Glutamatergic neuron (in vitro differentiated cells): ENCODE results near the gene PRR19. TPM values are rescaled to one million over a fixed set of nuclear protein-coding genes. Genes with fewer than 3 reads are reported as not detected.
A peak's percentile ranks its signal among the peaks of the same experiment; 100 is the strongest.
"Not testable (repeated sequence)": the region's sequence is repeated elsewhere in the genome, so short reads cannot be mapped to it uniquely, and the experiment has no call there.

ENCODE experiments used
- DNase-seq: peaks from one replicate; pipeline ENCODE4 v3.0.0; 2022
- H3K27ac Mint-ChIP-seq: one replicate; pipeline ENCODE4 v1.8.0; 2020; ENCODE audit warnings: mild to moderate bottlenecking, mixed read lengths, inconsistent platforms; ENCODE audit not compliant: unreplicated experiment
- H3K27me3 Mint-ChIP-seq: one replicate; pipeline ENCODE4 v1.8.0; 2020; ENCODE audit warnings: mild to moderate bottlenecking, moderate library complexity, mixed read lengths, inconsistent platforms; ENCODE audit not compliant: unreplicated experiment
- H3K36me3 Mint-ChIP-seq: one replicate; pipeline ENCODE4 v1.8.0; 2020; ENCODE audit warnings: mild to moderate bottlenecking, mixed read lengths, inconsistent platforms; ENCODE audit not compliant: unreplicated experiment
- H3K4me1 Mint-ChIP-seq: one replicate; pipeline ENCODE4 v1.8.0; 2020; ENCODE audit warnings: mild to moderate bottlenecking, low read depth, mixed read lengths, inconsistent platforms; ENCODE audit not compliant: unreplicated experiment
- H3K4me3 Mint-ChIP-seq: one replicate; pipeline ENCODE4 v1.8.0; 2020; ENCODE audit warnings: mild to moderate bottlenecking, mixed read lengths, inconsistent platforms; ENCODE audit not compliant: unreplicated experiment
- H3K9me3 Mint-ChIP-seq: one replicate; pipeline ENCODE4 v1.8.0; 2020; ENCODE audit warnings: mild to moderate bottlenecking, moderate library complexity, mixed read lengths, inconsistent platforms; ENCODE audit not compliant: unreplicated experiment
- total RNA-seq: library from RNA; stranded (reverse); fragmentation: NEBNext Ultra II Directional; extraction: Animal tissue kit (Norgen Biotek cat#: 25700); gene quantifications from one replicate; pipeline ENCODE4 v1.2.1, GENCODE V29; 2021; ENCODE audit not compliant: unreplicated experiment
- TF ChIP-seq, protein P1 (sequence below): fragments of 200-600 bp; sonication (generic); IDR thresholded peaks from one replicate; pipeline ENCODE4 v1.5.0; 2021; ENCODE audit not compliant: partially characterized antibody, unreplicated experiment

Gene PRR19
- total RNA-seq, 1 donor from 2014 or later, result 1.6 TPM

DNA sequence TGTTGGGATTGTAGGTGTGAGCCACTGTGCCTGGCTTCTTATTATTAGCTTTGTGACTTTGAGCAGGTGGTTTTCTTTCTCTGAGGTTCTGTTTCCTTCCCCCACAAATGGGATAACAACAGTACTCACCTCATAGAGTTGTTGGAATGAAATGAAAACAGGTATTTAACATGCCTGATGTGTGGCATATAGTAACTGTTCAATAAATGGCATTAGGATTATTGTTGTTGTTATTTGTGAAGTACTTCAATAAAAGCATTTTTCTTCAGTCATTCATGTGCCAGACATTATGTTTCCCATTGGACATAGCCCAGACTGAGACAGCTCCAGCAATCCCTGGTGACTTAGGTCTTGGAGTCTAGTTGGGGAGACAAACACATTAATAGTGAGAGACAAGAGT lies 25.0 kb downstream of the PRR19 start:
- DNase-seq, result no peak
- Mint-ChIP-seq H3K36me3 (no peaks in the 10 kb centered on the region), H3K4me1 (peaks cover 33% of the 10 kb centered on the region), H3K4me3 (peak overlapping the region; percentile 83), H3K27ac (no peak overlapping the region), H3K27me3 (peaks cover 8% of the 10 kb centered on the region), H3K9me3 (peaks cover 15% of the 10 kb centered on the region)
- TF ChIP-seq, protein P1, sequence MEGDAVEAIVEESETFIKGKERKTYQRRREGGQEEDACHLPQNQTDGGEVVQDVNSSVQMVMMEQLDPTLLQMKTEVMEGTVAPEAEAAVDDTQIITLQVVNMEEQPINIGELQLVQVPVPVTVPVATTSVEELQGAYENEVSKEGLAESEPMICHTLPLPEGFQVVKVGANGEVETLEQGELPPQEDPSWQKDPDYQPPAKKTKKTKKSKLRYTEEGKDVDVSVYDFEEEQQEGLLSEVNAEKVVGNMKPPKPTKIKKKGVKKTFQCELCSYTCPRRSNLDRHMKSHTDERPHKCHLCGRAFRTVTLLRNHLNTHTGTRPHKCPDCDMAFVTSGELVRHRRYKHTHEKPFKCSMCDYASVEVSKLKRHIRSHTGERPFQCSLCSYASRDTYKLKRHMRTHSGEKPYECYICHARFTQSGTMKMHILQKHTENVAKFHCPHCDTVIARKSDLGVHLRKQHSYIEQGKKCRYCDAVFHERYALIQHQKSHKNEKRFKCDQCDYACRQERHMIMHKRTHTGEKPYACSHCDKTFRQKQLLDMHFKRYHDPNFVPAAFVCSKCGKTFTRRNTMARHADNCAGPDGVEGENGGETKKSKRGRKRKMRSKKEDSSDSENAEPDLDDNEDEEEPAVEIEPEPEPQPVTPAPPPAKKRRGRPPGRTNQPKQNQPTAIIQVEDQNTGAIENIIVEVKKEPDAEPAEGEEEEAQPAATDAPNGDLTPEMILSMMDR, result no peak

DNA sequence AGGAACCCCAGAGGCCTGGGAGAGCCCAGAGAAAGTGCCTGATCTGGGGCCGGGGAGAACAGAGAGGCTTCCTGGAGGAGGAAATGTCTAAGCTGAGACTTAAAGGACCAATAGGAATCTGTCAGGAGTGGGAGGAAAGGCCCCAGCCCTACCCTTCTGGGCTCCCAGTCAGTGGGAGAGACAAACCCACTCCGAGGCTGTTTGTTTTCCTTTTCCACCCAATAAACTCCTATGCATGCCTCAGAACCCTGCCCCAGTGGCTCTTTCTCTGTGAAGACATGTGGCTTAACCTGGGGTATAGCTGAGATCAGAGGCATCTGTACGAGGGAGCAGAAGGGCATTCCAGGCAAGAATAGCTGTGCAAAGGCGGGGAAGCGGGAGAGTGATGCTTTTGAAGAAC lies 25.4 kb downstream of the PRR19 start:
- peaks cover 8% of the 10 kb centered on the region for H3K27me3 Mint-ChIP-seq
- H3K27ac Mint-ChIP-seq, result peak overlapping the region; percentile 52
- no peaks in the 10 kb centered on the region for H3K36me3 Mint-ChIP-seq
- TF ChIP-seq, protein P1, result no peak
- peaks cover 15% of the 10 kb centered on the region for H3K9me3 Mint-ChIP-seq
- peak overlapping the region; percentile 83 for H3K4me3 Mint-ChIP-seq
- H3K4me1 Mint-ChIP-seq, result peaks cover 33% of the 10 kb centered on the region
- no peak for DNase-seq

DNA sequence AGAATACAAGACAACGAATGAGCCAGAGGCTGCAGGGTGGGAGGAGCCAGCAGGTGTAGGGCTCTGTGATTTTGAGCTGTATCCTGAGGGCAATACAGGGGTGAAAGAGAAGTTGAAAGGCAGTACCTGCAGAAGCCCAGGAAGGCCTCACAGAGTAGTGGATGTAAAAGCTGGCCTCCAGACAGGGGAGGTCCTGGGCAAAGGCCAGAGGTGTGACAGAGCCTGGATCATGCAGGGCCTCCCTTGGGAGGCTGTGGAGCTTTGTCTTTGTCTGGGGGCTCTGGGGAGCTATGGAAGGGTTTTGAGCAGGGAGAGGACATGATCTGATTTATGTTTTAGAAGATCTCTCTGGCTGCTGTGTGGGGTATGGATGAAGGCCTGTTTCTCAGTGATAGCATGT lies 26.2 kb downstream of the PRR19 start:
- Mint-ChIP-seq H3K27me3 (peaks cover 8% of the 10 kb centered on the region), H3K4me1 (peaks cover 34% of the 10 kb centered on the region), H3K4me3 (peak overlapping the region; percentile 25), H3K9me3 (peaks cover 15% of the 10 kb centered on the region), H3K36me3 (no peaks in the 10 kb centered on the region), H3K27ac (peak overlapping the region; percentile 28)
- TF ChIP-seq, protein P1, result no peak
- no peak for DNase-seq

DNA sequence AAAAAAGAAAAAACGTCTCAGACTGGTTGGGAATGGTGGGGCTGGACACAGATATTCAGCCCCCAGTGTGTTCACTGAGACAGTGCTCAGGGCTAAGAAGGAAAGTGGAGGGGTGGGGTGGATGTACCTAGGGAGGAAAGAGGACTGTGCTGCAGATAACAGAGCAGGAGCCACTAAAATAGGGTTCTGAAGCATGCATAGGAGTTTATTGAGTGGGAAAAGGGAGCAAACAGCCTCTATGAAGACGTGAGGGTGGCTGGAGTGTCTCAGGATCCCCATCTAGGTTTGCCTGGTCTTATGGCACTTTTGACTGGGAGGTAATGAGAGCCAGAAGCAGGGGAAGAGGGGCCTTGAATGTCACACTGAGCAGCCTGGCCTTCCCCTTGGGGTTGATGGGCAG lies 26.9 kb downstream of the PRR19 start:
- no peak for DNase-seq
- Mint-ChIP-seq H3K36me3 (no peaks in the 10 kb centered on the region), H3K9me3 (peaks cover 15% of the 10 kb centered on the region), H3K4me3 (peak overlapping the region; percentile 59), H3K4me1 (peaks cover 36% of the 10 kb centered on the region), H3K27me3 (peaks cover 10% of the 10 kb centered on the region), H3K27ac (peak overlapping the region; percentile 73)
- TF ChIP-seq, protein P1, result no peak

DNA sequence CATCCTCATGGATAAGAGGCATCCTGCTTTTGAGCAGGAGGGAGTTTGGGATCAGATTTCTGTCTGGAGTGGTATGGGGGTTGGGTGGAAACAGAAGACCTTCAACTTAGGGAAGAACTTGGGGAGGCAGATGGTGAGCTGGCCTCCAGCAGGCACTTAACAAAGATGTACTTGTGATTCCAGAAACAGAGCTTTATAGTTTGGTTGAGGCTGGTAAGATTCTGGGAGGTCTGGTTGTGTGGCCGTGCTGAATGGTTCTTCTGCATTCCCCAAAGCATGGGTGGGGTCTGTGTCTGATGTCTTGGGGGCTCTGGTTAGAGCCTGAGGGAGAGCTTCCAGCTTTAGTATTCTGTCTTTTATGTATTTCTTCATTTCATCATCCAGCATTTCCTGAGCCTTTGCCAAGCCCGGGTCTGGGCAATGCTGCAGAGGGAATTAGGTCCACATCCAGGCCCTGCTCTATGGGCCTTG lies 28.3 kb downstream of the PRR19 start:
- Mint-ChIP-seq H3K27me3 (peaks cover 3% of the 10 kb centered on the region), H3K27ac (peak overlapping the region; percentile 92), H3K4me3 (peak overlapping the region; percentile 65), H3K9me3 (peaks cover 13% of the 10 kb centered on the region), H3K4me1 (peaks cover 33% of the 10 kb centered on the region), H3K36me3 (no peaks in the 10 kb centered on the region)
- no peak for DNase-seq
- TF ChIP-seq, protein P1, result no peak

DNA sequence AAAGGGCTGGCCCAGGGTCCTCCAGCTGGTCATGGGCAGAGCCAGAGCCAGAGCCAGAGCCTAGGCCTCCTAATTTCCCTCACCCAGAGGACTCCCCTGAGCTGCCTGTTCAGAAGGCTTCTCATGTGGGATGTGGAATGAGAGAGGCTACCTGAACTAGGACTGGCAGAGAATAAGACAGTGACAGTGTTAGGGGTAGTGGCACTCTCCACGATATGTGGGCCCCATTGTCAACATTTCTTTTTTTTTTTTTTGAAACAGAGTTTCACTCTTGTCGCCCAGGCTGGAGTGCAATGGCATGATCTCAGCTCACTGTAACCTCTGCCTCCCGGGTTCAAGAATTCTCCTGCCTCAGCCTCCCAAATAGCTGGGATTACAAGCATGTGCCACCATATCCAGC lies 29.4 kb downstream of the PRR19 start:
- Mint-ChIP-seq H3K4me1 (peaks cover 33% of the 10 kb centered on the region), H3K9me3 (peaks cover 13% of the 10 kb centered on the region)
- not testable (repeated sequence) for H3K27ac Mint-ChIP-seq, H3K27me3 Mint-ChIP-seq, H3K4me3 Mint-ChIP-seq, H3K36me3 Mint-ChIP-seq, DNase-seq
